ENCODE data around the gene EEF1AKMT3. TPM values are rescaled to one million over a fixed set of nuclear protein-coding genes. Genes with fewer than 3 reads are reported as not detected.

EEF1AKMT3 gene
- total and polyA plus RNA-seq, 5 donors from 2014 or later = 1.8 to 7.6 (median 2.8) TPM

DNA sequence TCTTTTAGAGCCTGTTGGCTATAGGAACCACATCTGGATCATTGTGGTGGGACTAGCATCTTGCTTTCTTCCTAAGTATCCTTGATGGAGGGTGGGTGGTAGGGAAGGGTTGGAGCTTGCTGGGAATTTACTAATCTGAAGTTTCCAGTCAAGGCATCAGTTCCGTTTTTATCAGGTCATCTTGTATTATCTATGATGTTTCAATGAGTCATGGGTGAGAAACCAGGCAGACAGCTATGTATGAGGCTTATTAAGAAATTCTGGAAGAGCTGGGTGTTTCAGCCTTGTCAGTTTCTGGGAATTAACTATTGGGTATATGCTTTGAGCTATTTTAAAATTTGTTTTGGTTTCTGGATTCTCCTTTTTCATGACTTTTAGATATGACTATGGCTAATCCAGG is 21.5 kb downstream of the EEF1AKMT3 start:
- H3K4me3 Mint-ChIP-seq = no peak overlapping the region
- no peaks in the 10 kb centered on the region for H3K27me3 ChIP-seq (ENCODE audit: control insufficient read depth, insufficient read depth, low read length)
- peaks cover 4 to 7% (median 5%) of the 10 kb centered on the region in 4 donors for H3K4me1 Mint-ChIP-seq
- H3K27ac ChIP-seq (ENCODE audit: insufficient read depth, low read length, poor library complexity, severe bottlenecking) = no peak overlapping the region
- no peak overlapping the region for H3K4me3 ChIP-seq (ENCODE audit: low read depth, low read length)
- no peaks in the 10 kb centered on the region for H3K9me3 ChIP-seq (ENCODE audit: control insufficient read depth in 2 of 2, low read length in 2 of 2)
- no peaks in the 10 kb centered on the region for H3K9me3 Mint-ChIP-seq
- peak overlapping the region in 1 of 3 donors; percentile 70 for H3K27ac Mint-ChIP-seq
- peaks cover 42% of the 10 kb centered on the region for H3K36me3 Mint-ChIP-seq
- ATAC-seq (ENCODE audit: low read depth in 2 of 2) = no peak
- no peaks in the 10 kb centered on the region for H3K4me1 ChIP-seq (ENCODE audit: control insufficient read depth, insufficient read depth, low read length, poor library complexity, severe bottlenecking)
- H3K36me3 ChIP-seq (ENCODE audit: control insufficient read depth, insufficient read depth, low read length) = peaks cover 64% of the 10 kb centered on the region
- no peak for DNase-seq
- H3K27me3 Mint-ChIP-seq = no peaks in the 10 kb centered on the region

DNA sequence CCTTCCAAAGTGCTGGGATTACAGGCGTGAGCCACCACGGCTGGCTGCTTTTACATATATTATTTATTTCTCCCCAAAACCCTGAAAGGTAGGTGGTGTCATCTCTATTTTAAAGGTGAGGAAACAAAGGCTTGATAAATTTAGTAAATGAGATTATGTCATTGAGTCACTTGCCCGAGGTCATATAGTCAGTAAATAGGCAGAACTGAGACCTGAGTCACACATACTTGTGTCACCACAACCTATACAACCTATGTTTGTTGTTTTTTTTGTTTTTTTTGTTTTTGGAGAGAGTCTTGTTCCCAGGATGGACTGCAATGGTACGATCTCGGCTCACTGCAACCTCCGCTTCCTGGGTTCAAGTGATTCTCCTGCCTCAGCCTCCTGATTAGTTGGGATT is 22.9 kb downstream of the EEF1AKMT3 start:
- peaks cover 45% of the 10 kb centered on the region for H3K36me3 Mint-ChIP-seq

DNA sequence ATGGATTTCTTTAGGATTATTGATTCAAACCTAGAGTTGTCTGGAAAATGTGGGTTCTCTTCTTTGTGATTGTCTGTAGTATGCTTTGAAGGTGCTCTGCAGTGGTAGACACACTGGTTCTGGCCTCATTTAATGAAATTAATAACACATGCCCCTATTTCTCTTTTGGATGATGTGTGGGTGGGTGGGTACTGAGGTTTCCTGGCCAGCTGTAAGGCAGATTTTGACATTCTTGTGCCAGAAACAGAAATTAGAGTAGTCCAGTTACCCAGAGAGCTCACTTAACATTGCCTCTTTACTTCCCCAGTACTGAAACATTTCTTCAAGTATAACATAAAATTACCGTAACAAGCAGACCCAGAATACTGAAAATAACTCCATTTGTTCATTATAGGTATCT is 24.6 kb downstream of the EEF1AKMT3 start:
- no peaks in the 10 kb centered on the region for H3K27me3 Mint-ChIP-seq
- no peak overlapping the region for H3K4me3 Mint-ChIP-seq
- ATAC-seq (ENCODE audit: low read depth in 2 of 2) = no peak
- H3K9me3 Mint-ChIP-seq = no peaks in the 10 kb centered on the region
- H3K27me3 ChIP-seq (ENCODE audit: control insufficient read depth, insufficient read depth, low read length) = no peaks in the 10 kb centered on the region
- no peak for DNase-seq
- no peaks in the 10 kb centered on the region for H3K4me1 ChIP-seq (ENCODE audit: control insufficient read depth, insufficient read depth, low read length, poor library complexity, severe bottlenecking)
- H3K4me1 Mint-ChIP-seq = peaks cover 0 to 9% (median 3%) of the 10 kb centered on the region in 4 donors
- H3K27ac Mint-ChIP-seq = peak overlapping the region in 1 of 3 donors; percentile 21
- peaks cover 60% of the 10 kb centered on the region for H3K36me3 ChIP-seq (ENCODE audit: control insufficient read depth, insufficient read depth, low read length)
- no peaks in the 10 kb centered on the region for H3K9me3 ChIP-seq (ENCODE audit: control insufficient read depth in 2 of 2, low read length in 2 of 2)
- H3K27ac ChIP-seq (ENCODE audit: insufficient read depth, low read length, poor library complexity, severe bottlenecking) = no peak overlapping the region
- peaks cover 39% of the 10 kb centered on the region for H3K36me3 Mint-ChIP-seq
- H3K4me3 ChIP-seq (ENCODE audit: low read depth, low read length) = no peak overlapping the region

More for the DNA sequence above, 22.9 kb downstream of the EEF1AKMT3 start:
- no peaks in the 10 kb centered on the region for H3K9me3 ChIP-seq (ENCODE audit: control insufficient read depth in 2 of 2, low read length in 2 of 2)
- DNase-seq (no peak), ATAC-seq (ENCODE audit: low read depth in 2 of 2) (no peak)
- H3K27me3 ChIP-seq (ENCODE audit: control insufficient read depth, insufficient read depth, low read length) = no peaks in the 10 kb centered on the region
- peaks cover 3 to 14% (median 4%) of the 10 kb centered on the region in 4 donors for H3K4me1 Mint-ChIP-seq
- no peaks in the 10 kb centered on the region for H3K27me3 Mint-ChIP-seq
- no peaks in the 10 kb centered on the region for H3K9me3 Mint-ChIP-seq
- H3K4me1 ChIP-seq (ENCODE audit: control insufficient read depth, insufficient read depth, low read length, poor library complexity, severe bottlenecking) = no peaks in the 10 kb centered on the region
- H3K36me3 ChIP-seq (ENCODE audit: control insufficient read depth, insufficient read depth, low read length) = peaks cover 66% of the 10 kb centered on the region
- H3K27ac ChIP-seq (ENCODE audit: insufficient read depth, low read length, poor library complexity, severe bottlenecking) = no peak overlapping the region
- no peak overlapping the region for H3K4me3 Mint-ChIP-seq
- no peak overlapping the region for H3K27ac Mint-ChIP-seq
- H3K4me3 ChIP-seq (ENCODE audit: low read depth, low read length) = no peak overlapping the region

DNA sequence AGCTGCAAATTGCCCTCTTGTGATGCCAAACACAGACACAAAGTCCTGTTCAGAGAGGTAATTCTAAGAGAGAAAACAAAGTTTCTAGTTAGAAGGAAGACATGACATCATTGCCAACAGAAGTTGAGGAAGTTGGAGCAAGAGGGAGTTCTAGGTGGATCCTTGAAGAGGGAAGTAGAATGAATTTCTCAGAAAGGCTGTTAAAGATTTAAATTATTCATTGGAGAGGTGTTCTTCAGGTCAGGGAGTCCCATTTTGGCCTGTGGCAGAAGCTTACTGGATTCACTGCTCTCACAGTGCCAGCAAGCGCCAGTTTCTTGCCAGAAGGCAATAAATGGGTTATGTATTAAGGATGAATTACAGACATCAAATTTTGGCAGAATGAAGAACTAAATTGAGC is 25.5 kb downstream of the EEF1AKMT3 start:
- Histone ChIP-seq H3K27me3 (ENCODE audit: control insufficient read depth, insufficient read depth, low read length) (no peaks in the 10 kb centered on the region), H3K9me3 (ENCODE audit: control insufficient read depth in 2 of 2, low read length in 2 of 2) (no peaks in the 10 kb centered on the region), H3K4me1 (ENCODE audit: control insufficient read depth, insufficient read depth, low read length, poor library complexity, severe bottlenecking) (no peaks in the 10 kb centered on the region), H3K27ac (ENCODE audit: insufficient read depth, low read length, poor library complexity, severe bottlenecking) (no peak overlapping the region), H3K36me3 (ENCODE audit: control insufficient read depth, insufficient read depth, low read length) (peaks cover 53% of the 10 kb centered on the region), H3K4me3 (ENCODE audit: low read depth, low read length) (no peak overlapping the region)
- ATAC-seq (ENCODE audit: low read depth in 2 of 2) (no peak), DNase-seq (no peak)
- no peak overlapping the region for H3K4me3 Mint-ChIP-seq
- no peak overlapping the region for H3K27ac Mint-ChIP-seq
- H3K9me3 Mint-ChIP-seq = no peaks in the 10 kb centered on the region
- H3K36me3 Mint-ChIP-seq = peaks cover 40% of the 10 kb centered on the region
- peaks cover 0 to 9% (median 3%) of the 10 kb centered on the region in 4 donors for H3K4me1 Mint-ChIP-seq
- H3K27me3 Mint-ChIP-seq = no peaks in the 10 kb centered on the region

DNA sequence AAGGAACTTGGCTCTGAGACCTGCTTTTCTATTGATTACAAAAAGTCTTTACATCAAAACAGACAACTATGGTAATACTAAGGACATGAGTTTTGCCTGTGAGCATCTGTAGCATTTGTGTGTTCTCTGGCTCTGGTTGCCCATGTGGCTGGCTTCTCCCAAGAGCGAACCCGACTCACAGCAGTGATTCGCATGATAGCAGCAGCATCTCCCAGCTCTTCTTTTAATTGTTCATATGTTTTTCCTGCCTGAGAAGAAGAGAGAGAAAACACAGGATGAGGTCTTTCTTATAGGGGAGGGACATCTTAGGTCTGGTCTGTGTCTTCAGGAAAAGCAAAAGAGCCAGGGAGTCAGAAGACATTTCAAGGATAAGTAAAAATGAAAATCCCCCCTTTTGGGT is 28.6 kb downstream of the EEF1AKMT3 start:
- H3K27ac ChIP-seq (ENCODE audit: insufficient read depth, low read length, poor library complexity, severe bottlenecking) = no peak overlapping the region
- Mint-ChIP-seq H3K4me1 (peaks cover 0 to 13% (median 0%) of the 10 kb centered on the region in 4 donors), H3K4me3 (no peak overlapping the region), H3K36me3 (peaks cover 29% of the 10 kb centered on the region), H3K27ac (peak overlapping the region in 1 of 3 donors; percentile 10), H3K27me3 (no peaks in the 10 kb centered on the region), H3K9me3 (no peaks in the 10 kb centered on the region)
- DNase-seq (no peak), ATAC-seq (ENCODE audit: low read depth in 2 of 2) (no peak)
- no peaks in the 10 kb centered on the region for H3K4me1 ChIP-seq (ENCODE audit: control insufficient read depth, insufficient read depth, low read length, poor library complexity, severe bottlenecking)
- H3K9me3 ChIP-seq (ENCODE audit: control insufficient read depth in 2 of 2, low read length in 2 of 2) = no peaks in the 10 kb centered on the region
- no peaks in the 10 kb centered on the region for H3K27me3 ChIP-seq (ENCODE audit: control insufficient read depth, insufficient read depth, low read length)
- H3K4me3 ChIP-seq (ENCODE audit: low read depth, low read length) = no peak overlapping the region
- H3K36me3 ChIP-seq (ENCODE audit: control insufficient read depth, insufficient read depth, low read length) = peaks cover 35% of the 10 kb centered on the region

DNA sequence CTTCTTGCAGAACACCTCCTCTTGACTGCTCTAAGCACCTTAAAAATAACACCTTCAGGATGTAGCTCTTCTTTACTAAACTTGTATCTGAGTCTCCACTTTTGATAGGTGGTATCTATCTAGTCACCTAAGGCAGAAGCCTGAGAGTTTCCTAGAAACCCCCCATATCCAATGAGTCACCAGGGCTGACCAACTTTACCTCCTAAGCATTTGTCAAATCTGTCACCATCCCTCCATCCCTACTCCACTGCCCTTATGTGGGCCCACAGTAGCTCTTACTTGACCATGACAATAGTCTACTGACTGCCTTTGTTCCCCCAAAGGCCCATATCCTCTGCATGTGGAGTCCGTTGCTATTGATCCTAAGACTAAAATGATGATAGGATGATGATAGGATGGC is 30.2 kb downstream of the EEF1AKMT3 start:
- no peak for DNase-seq
- Mint-ChIP-seq H3K4me1 (peaks cover 0 to 13% (median 0%) of the 10 kb centered on the region in 4 donors), H3K27ac (peak overlapping the region in 1 of 3 donors; percentile 53), H3K27me3 (no peaks in the 10 kb centered on the region), H3K9me3 (no peaks in the 10 kb centered on the region), H3K36me3 (peaks cover 17% of the 10 kb centered on the region), H3K4me3 (no peak overlapping the region)
- Histone ChIP-seq H3K4me3 (ENCODE audit: low read depth, low read length) (no peak overlapping the region), H3K4me1 (ENCODE audit: control insufficient read depth, insufficient read depth, low read length, poor library complexity, severe bottlenecking) (no peaks in the 10 kb centered on the region), H3K27me3 (ENCODE audit: control insufficient read depth, insufficient read depth, low read length) (no peaks in the 10 kb centered on the region), H3K9me3 (ENCODE audit: control insufficient read depth in 2 of 2, low read length in 2 of 2) (no peaks in the 10 kb centered on the region), H3K36me3 (ENCODE audit: control insufficient read depth, insufficient read depth, low read length) (peaks cover 22% of the 10 kb centered on the region), H3K27ac (ENCODE audit: insufficient read depth, low read length, poor library complexity, severe bottlenecking) (no peak overlapping the region)
- ATAC-seq (ENCODE audit: low read depth in 2 of 2) = no peak

DNA sequence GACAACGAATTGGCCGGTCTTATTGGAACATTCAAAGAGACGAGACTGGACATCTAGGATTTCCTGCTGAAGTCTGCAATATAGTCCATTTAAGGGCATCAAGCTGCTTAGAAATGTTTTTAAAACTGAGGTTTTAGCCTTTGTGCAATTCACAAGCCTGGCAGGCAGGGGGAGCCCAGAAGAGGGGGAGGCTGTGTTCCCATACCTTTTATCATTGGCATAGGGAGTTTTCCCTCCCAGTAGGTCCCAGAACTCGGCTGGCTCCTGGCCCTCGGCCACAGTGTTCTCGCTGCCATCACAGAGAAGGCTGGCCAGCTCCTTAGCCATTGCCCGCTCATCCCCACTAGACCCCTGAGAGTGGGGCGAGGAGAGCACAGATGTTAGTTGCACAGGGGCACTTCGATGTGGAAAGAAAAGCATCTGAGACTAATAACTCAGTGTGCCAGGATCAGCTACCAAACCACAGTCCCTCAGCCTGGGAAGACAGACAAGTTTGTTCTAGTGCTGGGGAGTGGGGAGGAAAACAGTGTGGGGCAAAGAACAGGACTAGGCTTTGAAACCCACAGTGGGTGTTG is 31.0 kb downstream of the EEF1AKMT3 start:
- peaks cover 0 to 13% (median 0%) of the 10 kb centered on the region in 4 donors for H3K4me1 Mint-ChIP-seq
- ATAC-seq (ENCODE audit: low read depth in 2 of 2) (no peak), DNase-seq (peak in 2 of 3 donors; percentile 21 to 37)
- H3K36me3 ChIP-seq (ENCODE audit: control insufficient read depth, insufficient read depth, low read length) = peaks cover 26% of the 10 kb centered on the region
- no peak overlapping the region for H3K27ac Mint-ChIP-seq
- H3K27ac ChIP-seq (ENCODE audit: insufficient read depth, low read length, poor library complexity, severe bottlenecking) = no peak overlapping the region
- no peaks in the 10 kb centered on the region for H3K9me3 Mint-ChIP-seq
- no peaks in the 10 kb centered on the region for H3K9me3 ChIP-seq (ENCODE audit: control insufficient read depth in 2 of 2, low read length in 2 of 2)
- no peak overlapping the region for H3K4me3 ChIP-seq (ENCODE audit: low read depth, low read length)
- H3K4me1 ChIP-seq (ENCODE audit: control insufficient read depth, insufficient read depth, low read length, poor library complexity, severe bottlenecking) = no peaks in the 10 kb centered on the region
- no peaks in the 10 kb centered on the region for H3K27me3 ChIP-seq (ENCODE audit: control insufficient read depth, insufficient read depth, low read length)
- no peak overlapping the region for H3K4me3 Mint-ChIP-seq
- peaks cover 17% of the 10 kb centered on the region for H3K36me3 Mint-ChIP-seq
- H3K27me3 Mint-ChIP-seq = no peaks in the 10 kb centered on the region

DNA sequence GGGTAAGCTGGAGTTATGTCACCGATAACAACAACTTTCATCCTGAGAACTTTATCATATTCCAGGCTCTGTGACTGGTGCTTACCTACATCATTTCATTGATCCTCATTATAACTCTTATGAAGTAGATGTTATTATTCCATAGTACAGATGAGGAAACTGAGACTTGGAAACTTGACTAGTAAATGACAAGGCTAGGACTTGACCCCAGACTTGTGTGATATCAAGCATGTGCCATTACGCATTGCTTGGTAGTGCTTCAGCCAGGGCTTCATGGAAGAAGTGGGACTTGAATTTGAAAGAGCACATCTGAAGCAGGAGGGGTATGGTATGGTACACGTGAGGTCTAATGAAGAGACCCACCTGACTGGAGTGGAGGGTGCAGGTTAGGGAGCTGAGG is 34.3 kb downstream of the EEF1AKMT3 start:
- no peaks in the 10 kb centered on the region for H3K9me3 Mint-ChIP-seq
- ATAC-seq (ENCODE audit: low read depth in 2 of 2) (no peak), DNase-seq (no peak)
- no peak overlapping the region for H3K4me3 ChIP-seq (ENCODE audit: low read depth, low read length)
- H3K9me3 ChIP-seq (ENCODE audit: control insufficient read depth in 2 of 2, low read length in 2 of 2) = no peaks in the 10 kb centered on the region
- H3K27me3 Mint-ChIP-seq = no peaks in the 10 kb centered on the region
- no peak overlapping the region for H3K27ac ChIP-seq (ENCODE audit: insufficient read depth, low read length, poor library complexity, severe bottlenecking)
- no peaks in the 10 kb centered on the region for H3K27me3 ChIP-seq (ENCODE audit: control insufficient read depth, insufficient read depth, low read length)
- H3K4me3 Mint-ChIP-seq = no peak overlapping the region
- no peaks in the 10 kb centered on the region for H3K4me1 ChIP-seq (ENCODE audit: control insufficient read depth, insufficient read depth, low read length, poor library complexity, severe bottlenecking)
- peaks cover 10% of the 10 kb centered on the region for H3K36me3 Mint-ChIP-seq
- H3K36me3 ChIP-seq (ENCODE audit: control insufficient read depth, insufficient read depth, low read length) = peaks cover 20% of the 10 kb centered on the region
- H3K27ac Mint-ChIP-seq = no peak overlapping the region
- H3K4me1 Mint-ChIP-seq = peaks cover 0 to 4% (median under 1%) of the 10 kb centered on the region in 4 donors
